Esophagus squamous epithelium (tissue), 4 donors: Measurements from ENCODE around the gene CHCHD3.

ENCODE experiments used
- CTCF ChIP-seq, 6 experiments: fragments of 450-650 bp in 4 of 6; fragments of 200-600 bp in 2 of 6; sonication (generic) in 2 of 6; IDR thresholded peaks; one replicate each; pipeline ENCODE4 v1.5.1; 2016 to 2019; ENCODE audit warnings: antibody characterized with exemption in 6 of 6, mild to moderate bottlenecking in 4 of 6, moderate library complexity in 4 of 6
- POLR2A ChIP-seq, 4 donors: fragments of 450-650 bp; IDR thresholded peaks; one replicate each; pipeline ENCODE4 v1.6.1; 2017; ENCODE audit warnings: antibody characterized with exemption in 4 of 4, mild to moderate bottlenecking in 4 of 4, moderate library complexity in 3 of 4

GRCh38 chr7:132857031-132857430, 224.9 kb downstream of the CHCHD3 start:
- TF ChIP-seq CTCF (IDR thresholded peaks at IDR 0.05) (no peak), POLR2A (IDR thresholded peaks at IDR 0.05) (no peak)
